HG02943 (cell line): ENCODE measurements around the gene FBXO36.

Experiments used
- ATAC-seq: cut with Tn5 transposase; IDR thresholded peaks from one replicate; pipeline ENCODE4 v1.9.1; 2021; ENCODE audit warnings: mild to moderate bottlenecking, low read depth, moderate library complexity; ENCODE audit not compliant: unreplicated experiment

Gene FBXO36

GRCh38 chr2:230043025-230043424 lies 120.7 kb downstream of the FBXO36 start:
- no peak for ATAC-seq

- no peak for ATAC-seq
Observed at GRCh38 chr2:230043461-230043860, 121.2 kb downstream of the FBXO36 start.

GRCh38 chr2:230046491-230046890 lies 124.2 kb downstream of the FBXO36 start:
- ATAC-seq: no peak

DNA sequence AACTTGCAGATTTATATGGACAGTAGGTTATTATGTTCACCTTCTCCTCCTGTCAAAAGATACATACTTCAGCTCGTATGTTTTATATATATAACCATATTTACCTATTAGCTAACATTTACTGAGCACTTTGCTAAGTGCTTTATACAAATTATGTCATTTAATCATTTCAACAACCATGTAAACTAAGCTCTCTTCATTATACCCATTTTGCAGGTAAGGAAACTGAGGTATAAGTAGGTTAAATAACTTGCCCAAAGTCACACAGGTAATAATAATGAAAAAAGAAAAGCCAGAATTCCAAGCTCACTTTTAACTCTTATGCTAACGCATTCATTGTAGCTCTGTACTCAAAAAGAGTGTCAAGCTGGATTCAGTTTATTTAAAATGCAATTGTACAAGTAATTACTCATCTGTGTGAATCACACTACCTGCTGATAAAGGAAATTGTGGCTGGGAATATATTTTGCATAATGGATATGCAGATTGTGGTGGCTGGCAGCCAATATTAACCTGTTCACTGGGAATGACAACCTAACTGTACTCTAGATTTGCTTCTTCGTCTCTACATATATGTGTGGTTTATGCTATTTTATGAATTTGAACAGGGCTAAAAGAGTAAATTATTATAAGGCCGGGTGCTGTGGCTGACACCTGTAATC lies 125.8 kb downstream of the FBXO36 start:
- ATAC-seq: no peak

- no peak for ATAC-seq
Observed at GRCh38 chr2:230050136-230050535, 127.8 kb downstream of the FBXO36 start.

- ATAC-seq: no peak
Observed at GRCh38 chr2:230052299-230052698, 130.0 kb downstream of the FBXO36 start.

- ATAC-seq: no peak
Observed at GRCh38 chr2:230053753-230054478, 131.6 kb downstream of the FBXO36 start.

DNA sequence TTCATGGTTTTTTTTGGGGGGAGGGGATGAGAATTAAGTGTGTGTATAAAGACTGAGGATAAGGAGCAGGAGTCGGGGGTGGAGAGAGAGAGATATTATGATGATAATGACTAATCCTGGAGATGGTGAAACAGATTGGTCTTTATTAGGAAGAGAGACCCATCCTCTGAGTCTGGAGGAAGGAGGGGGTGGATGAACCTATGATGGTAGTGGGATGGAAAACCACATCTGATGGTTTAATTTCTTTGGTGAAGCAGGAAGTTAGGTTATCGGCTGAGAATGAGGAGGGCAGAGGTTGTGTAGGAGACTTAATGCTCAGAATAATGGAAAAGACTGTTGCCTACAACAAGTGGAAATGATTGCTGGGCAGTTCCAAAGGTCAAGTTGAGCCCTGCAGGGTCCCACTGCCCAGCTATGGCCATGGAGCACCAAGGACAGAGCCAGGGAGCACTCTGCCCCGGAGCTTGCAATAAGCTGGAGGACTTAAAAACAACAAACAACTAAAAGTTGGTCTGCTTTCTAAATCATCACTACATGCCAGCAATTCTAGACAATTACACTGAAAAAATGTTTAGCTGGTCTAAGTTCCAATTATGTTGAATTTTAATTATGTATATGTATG lies 138.5 kb downstream of the FBXO36 start:
- ATAC-seq: no peak
